Mucosa of rectum (tissue), 2 donors: Measurements from ENCODE around the gene HOXB7.
A peak's percentile ranks its signal among the peaks of the same experiment; 100 is the strongest.

Experiments
- H3K27ac ChIP-seq, 2 donors: one replicate each; pipeline ENCODE4 v1.7.0; 2013; ENCODE audit warnings: inconsistent platforms in 2 of 2, low read depth in 2 of 2, low read length in 2 of 2
- H3K27me3 ChIP-seq, 2 donors: one replicate each; pipeline ENCODE4 v1.7.0; 2013; ENCODE audit warnings: low read length in 2 of 2; ENCODE audit not compliant: control insufficient read depth in 2 of 2, insufficient read depth in 2 of 2
- H3K36me3 ChIP-seq, 2 donors: one replicate each; pipeline ENCODE4 v1.7.0; 2013; ENCODE audit warnings: low read length in 2 of 2; ENCODE audit not compliant: control insufficient read depth in 2 of 2, insufficient read depth in 2 of 2
- H3K4me1 ChIP-seq, 2 donors: one replicate each; pipeline ENCODE4 v1.7.0; 2013; ENCODE audit warnings: low read length in 2 of 2, mild to moderate bottlenecking in 1 of 2; ENCODE audit not compliant: control insufficient read depth in 2 of 2, insufficient read depth in 2 of 2
- H3K4me3 ChIP-seq, 2 donors: one replicate each; pipeline ENCODE4 v1.7.0; 2013; ENCODE audit warnings: low read length in 2 of 2
- H3K9ac ChIP-seq, 2 donors: one replicate each; pipeline ENCODE4 v1.7.0; 2013; ENCODE audit warnings: low read length in 2 of 2, low read depth in 1 of 2, mild to moderate bottlenecking in 1 of 2
- H3K9me3 ChIP-seq, 2 donors: one replicate each; pipeline ENCODE4 v1.7.0; 2013; ENCODE audit warnings: low read length in 2 of 2; ENCODE audit not compliant: control insufficient read depth in 2 of 2
- donor health status: healthy.
- donor health status: Normal muscosa, but diverticular disease.

Gene HOXB7

GRCh38 chr17:48559122-48559839, 51.5 kb downstream of the HOXB7 start:
- peaks cover 39 to 54% of the 10 kb centered on the region in 2 donors for H3K4me1 ChIP-seq
- no peak overlapping the region for H3K4me3 ChIP-seq
- peaks cover 0 to 3% of the 10 kb centered on the region in 2 donors for H3K27me3 ChIP-seq
- peak overlapping the region; percentile 31 to 56 for H3K27ac ChIP-seq
- H3K36me3 ChIP-seq = peaks cover 0 to 9% of the 10 kb centered on the region in 2 donors
- no peak overlapping the region for H3K9ac ChIP-seq
- no peaks in the 10 kb centered on the region for H3K9me3 ChIP-seq

GRCh38 chr17:48558831-48559121, 52.0 kb downstream of the HOXB7 start:
- no peak overlapping the region for H3K9ac ChIP-seq
- peaks cover 0 to 9% of the 10 kb centered on the region in 2 donors for H3K36me3 ChIP-seq
- H3K4me1 ChIP-seq = peaks cover 39 to 54% of the 10 kb centered on the region in 2 donors
- no peak overlapping the region for H3K27ac ChIP-seq
- H3K4me3 ChIP-seq = no peak overlapping the region
- H3K9me3 ChIP-seq = no peaks in the 10 kb centered on the region
- peaks cover 0 to 3% of the 10 kb centered on the region in 2 donors for H3K27me3 ChIP-seq

GRCh38 chr17:48558057-48558830, 52.6 kb downstream of the HOXB7 start:
- Histone ChIP-seq H3K4me3 (peak overlapping the region in 1 of 2 donors; percentile 10), H3K36me3 (peaks cover 0 to 5% of the 10 kb centered on the region in 2 donors)

More at GRCh38 chr17:48558057-48558830, 52.6 kb downstream of the HOXB7 start:
- Histone ChIP-seq H3K9ac (no peak overlapping the region), H3K27ac (peak overlapping the region in 1 of 2 donors; percentile 11), H3K9me3 (no peaks in the 10 kb centered on the region), H3K4me1 (peaks cover 35 to 54% of the 10 kb centered on the region in 2 donors), H3K27me3 (peaks cover 0 to 3% of the 10 kb centered on the region in 2 donors)
